ENCODE results near the gene UHRF1.
"Not testable (repeated sequence)": the region's sequence is repeated elsewhere in the genome, so short reads cannot be mapped to it uniquely, and the experiment has no call there.

UHRF1 gene

GRCh38 chr19:4972509-4973230, 63.4 kb downstream of the UHRF1 start:
- no peak for DNase-seq

GRCh38 chr19:4974880-4975469, 65.7 kb downstream of the UHRF1 start:
- no peak for DNase-seq

DNA sequence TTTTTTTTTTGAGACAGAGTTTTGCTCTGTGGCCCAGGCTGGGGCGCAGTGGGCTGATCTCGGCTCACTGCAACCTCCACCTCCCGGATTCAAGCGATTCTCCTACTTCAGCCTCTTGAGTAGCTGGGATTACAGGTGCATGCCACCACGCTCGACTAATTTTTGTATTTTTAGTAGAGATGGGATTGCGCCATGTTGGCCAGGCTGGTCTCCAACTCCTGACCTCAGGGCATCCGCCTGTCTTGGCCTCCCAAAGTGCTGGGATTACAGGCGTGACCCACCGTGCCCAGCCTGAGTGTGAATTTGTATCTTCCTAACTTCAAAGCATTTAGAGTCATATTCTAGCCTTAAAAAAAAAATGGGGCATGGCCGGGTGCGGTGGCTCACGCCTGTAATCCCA, 66.3 kb downstream of the UHRF1 start:
- DNase-seq = not testable (repeated sequence)

DNA sequence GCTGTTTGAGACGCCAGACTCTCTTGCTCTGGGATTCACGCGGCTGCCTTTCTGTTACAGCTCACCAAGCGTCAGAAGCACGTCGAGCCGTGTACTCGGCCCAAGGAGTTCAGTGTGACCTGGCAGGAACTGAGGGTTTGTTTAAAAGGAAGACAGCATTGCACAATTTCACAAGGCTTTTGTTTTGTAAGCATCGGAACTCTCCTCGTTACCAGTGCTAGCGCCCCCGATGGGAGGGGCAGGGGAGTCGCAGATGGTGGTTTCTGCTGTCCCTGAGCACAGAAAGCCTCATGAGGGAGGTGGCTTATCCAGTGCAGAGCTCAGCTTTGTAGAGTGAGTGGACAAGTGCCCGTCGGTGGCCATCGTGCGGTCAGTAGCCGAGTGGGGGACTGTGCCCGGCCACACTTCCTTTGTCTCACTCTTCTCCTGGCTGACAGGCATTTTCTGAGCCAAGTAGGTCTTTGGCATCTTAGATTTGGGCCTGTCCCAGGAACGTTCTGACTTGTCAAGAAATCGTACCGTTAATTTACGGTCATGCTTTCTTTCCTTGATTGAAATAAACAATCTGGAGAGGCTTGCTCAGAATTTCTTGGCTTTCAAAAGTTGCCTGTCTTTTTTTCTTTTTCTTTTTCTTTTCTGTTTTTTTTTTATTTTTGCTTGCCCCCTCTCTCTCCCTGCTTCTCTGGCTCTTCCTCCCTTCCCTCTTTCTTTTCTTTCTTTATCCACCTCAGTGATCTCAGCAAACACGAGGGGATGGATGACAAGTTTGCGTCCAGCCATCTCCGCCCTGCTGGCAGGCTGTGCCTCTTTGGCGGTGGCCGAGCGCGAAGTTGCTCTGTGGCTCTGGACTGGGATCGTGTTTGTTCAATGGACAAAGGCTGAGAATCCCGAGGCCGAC, 67.3 kb downstream of the UHRF1 start:
- no peak for DNase-seq

DNA sequence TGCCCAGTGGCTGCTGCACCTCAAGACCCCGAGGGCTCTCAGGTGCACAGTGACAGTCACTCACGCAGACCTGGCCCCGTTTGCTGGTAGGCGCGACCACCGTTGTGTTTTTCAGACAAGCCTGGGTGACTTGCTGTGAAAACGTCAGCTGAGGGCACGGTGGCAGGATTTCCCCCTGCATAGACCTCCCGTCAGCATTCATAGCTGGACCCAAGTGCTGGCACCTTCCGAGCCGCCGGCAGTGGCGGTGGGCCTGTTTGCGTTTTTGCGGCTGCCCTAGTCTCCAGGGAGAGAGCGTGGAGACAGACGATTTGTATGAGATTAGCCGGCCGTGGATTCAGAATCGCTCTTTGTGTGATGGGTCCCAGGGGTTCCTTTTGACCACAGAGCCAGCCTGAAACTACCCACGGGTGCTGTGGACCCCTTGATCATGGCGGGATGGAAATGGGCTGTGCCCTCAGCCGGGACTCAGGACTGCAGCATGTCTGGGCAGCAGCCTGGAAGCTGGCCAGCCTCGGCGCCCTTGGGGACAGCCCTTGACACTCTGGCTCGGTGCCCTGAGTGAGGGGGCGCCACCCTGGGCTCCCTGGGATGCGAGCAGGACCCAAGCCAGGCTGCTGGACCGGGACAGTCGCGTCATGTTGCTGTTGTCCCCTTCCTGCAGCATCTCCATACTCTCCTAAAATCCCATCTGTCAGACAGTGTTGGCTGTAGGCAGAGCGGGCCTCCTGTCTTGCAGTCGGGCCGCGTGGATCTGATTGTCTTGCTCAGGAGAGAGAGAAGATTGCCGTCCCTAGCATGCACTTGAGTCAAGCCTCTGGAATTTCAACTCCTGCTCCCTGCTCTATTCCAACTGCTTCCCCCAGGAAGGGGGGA, 68.2 kb downstream of the UHRF1 start:
- DNase-seq = no peak

DNA sequence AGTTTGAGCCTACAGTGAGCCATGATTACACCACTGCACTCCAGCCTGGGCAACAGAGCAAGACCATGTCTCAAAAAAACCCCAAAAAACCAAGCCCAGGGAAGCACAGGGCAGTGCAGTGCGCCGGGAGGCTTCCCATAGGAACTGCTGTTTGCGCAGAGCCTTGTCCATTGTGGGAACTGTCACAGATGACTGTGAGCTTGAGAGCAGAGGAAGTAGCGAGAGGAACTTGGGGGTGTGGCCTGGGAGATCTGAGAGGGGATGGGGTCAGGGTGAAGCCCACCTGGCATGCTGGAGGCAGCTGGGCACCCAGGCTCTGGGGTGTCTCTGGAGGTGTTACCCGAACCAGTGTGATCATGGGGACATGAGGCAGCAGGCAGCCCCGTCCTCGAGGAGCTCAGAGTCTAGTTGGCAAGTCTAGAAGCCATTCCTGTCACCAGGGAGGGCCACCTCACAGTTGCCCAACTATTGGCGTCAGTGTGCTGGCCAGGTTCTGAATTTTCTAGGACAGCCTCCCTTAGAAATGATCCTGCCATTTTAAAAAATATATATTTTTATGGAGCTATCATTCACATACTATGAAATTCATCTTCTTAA, 70.0 kb downstream of the UHRF1 start:
- DNase-seq = no peak

DNA sequence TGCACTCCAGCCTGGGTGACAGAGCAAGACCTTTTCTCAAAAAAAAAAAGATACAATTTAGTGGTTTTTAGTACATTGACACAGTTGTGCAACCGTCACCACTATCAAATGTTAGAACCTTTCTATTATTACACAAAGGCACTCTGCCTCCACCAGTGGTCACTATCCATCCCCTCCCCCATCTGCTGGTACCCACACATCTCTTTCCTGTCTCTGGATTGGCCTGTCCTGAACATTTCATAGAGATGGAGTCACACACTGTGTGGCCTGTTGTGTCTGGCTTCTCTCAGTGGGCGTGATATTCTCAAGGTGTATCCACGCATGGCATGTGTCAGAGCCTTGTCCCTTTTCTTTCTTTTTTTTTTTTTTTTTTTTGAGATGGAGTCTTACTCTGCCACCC, 70.8 kb downstream of the UHRF1 start:
- DNase-seq = no peak

GRCh38 chr19:4980838-4981680, 71.8 kb downstream of the UHRF1 start:
- DNase-seq = no peak

- DNase-seq = no peak
Observed at GRCh38 chr19:4981681-4981958, 72.3 kb downstream of the UHRF1 start.

- no peak for DNase-seq
Observed at GRCh38 chr19:4983346-4984105, 74.2 kb downstream of the UHRF1 start.

- DNase-seq = no peak
Observed at GRCh38 chr19:4984106-4984380, 74.7 kb downstream of the UHRF1 start.

DNA sequence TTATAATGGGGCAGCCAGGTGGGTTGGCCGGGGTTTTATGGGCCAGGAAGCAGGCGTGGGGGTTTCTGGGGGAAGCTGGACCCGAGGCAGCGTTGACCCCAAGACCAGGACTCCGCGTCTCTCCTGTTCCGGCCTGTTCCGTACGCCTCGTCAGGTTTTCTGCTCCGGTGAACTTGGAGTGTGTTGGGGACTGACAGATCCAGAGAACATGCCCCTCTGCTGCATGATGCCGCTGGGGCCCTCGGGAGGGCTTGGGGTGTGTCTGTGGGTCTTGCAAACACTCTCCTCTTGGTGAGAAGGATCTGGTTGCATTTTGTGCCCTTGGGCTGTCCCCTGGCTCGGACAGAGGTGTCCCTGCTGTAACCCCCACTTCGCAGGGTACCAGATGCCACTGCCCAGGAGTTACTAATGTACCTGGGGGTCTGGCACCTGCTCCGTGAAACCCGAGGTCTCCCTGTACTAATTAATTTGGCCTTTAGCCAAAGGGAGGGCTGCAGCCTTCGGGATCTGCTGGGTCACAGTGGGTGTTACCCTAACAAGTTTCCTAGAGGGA, 75.2 kb downstream of the UHRF1 start:
- DNase-seq = no peak

DNA sequence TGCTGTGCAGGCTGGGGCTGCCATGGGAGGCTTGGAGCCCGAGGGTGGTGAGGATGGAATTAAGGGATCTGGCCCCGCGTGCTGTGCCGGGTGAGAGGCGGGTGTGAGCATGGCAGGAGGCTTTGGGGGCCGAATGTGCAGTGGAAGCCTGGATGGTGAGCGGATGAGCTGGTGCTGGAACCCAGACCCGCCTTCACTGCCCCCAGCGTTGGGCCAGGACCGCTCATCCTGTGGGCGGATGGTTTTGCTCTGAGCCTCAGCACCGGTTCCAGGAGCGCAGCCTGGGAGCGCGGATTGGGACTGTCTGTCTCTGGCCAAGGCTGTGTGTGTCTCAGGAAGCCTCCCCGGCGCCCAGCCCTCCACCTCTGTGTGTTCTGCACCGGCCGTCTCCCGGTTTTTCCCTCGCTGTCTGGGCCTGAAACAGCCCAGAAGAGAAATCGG, 76.3 kb downstream of the UHRF1 start:
- no peak for DNase-seq

GRCh38 chr19:4986056-4986455, 76.8 kb downstream of the UHRF1 start:
- DNase-seq = no peak

GRCh38 chr19:4986471-4986891, 77.2 kb downstream of the UHRF1 start:
- DNase-seq = no peak

DNA sequence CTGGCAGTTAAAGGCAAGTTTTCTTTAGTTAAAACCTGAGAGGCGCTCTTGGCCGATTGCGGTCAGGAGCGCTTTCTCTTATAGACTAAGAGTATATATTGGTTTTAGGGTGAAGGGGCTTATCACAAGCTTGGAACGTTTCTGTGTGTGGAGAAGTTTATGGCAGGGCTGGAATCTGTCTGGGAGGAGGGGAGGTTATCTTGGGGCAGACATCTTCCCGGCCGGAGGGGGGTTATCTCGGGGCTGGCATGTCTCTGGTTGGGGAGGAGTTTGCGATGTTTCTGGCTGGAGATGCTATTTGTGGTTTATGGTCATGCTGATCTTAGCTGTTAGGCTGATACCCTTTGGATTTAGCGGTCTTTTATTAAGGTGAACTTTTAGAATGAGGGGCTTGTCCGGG, 78.0 kb downstream of the UHRF1 start:
- DNase-seq = no peak

GRCh38 chr19:4987692-4988370, 78.5 kb downstream of the UHRF1 start:
- DNase-seq = no peak

GRCh38 chr19:4988770-4989251, 79.5 kb downstream of the UHRF1 start:
- DNase-seq = no peak

DNA sequence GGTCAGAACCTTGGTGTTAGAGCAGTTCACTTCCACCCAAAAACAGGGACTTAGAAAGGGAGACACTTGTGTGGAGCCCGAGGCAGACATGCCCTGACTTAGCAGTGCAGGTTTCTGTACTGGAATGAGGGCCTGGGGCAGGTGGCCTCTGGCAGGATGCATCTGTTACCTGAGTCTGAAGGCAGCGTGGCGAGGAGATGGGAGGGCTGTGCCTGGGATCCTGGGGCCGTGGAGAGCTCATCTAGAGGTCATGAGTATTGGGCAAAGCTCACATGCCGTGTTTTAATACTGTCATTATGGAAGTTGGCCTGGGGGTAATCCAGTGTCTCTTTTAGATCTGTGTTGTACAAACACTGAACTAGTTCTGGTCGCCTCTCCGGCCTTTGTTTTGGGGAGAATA, 81.0 kb downstream of the UHRF1 start:
- no peak for DNase-seq

- DNase-seq = no peak
Observed at GRCh38 chr19:4991538-4991937, 82.2 kb downstream of the UHRF1 start.
